GM19351 (cell line): ENCODE data around the gene RASSF5.

Source experiments
- ATAC-seq: cut with Tn5 transposase; IDR thresholded peaks from one replicate; pipeline ENCODE4 v1.9.1; 2021; ENCODE audit warnings: mild to moderate bottlenecking, moderate library complexity; ENCODE audit not compliant: unreplicated experiment

Gene RASSF5, protein sequence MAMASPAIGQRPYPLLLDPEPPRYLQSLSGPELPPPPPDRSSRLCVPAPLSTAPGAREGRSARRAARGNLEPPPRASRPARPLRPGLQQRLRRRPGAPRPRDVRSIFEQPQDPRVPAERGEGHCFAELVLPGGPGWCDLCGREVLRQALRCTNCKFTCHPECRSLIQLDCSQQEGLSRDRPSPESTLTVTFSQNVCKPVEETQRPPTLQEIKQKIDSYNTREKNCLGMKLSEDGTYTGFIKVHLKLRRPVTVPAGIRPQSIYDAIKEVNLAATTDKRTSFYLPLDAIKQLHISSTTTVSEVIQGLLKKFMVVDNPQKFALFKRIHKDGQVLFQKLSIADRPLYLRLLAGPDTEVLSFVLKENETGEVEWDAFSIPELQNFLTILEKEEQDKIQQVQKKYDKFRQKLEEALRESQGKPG

DNA sequence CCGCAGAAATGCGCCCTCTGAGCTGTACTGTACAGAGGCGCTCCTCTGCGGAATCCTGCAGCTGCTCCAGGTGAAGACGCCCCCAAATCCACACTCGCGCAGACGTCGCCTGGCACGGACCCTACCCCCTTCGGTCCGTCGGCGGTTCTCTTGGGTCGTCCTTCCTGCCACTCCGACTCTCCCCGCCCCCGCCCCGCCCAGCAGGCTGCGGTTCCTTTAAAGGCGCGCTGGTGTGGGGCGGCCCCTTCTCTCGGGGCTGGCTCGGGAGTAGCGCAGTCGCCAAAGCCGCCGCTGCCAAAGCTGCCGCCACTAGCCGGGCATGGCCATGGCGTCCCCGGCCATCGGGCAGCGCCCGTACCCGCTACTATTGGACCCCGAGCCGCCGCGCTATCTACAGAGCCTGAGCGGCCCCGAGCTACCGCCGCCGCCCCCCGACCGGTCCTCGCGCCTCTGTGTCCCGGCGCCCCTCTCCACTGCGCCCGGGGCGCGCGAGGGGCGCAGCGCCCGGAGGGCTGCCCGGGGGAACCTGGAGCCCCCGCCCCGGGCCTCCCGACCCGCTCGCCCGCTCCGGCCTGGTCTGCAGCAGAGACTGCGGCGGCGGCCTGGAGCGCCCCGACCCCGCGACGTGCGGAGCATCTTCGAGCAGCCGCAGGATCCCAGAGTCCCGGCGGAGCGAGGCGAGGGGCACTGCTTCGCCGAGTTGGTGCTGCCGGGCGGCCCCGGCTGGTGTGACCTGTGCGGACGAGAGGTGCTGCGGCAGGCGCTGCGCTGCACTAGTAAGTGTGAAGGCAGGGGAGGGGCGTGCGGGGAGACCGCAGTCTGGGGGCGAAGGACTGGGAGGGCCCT is at the start of gene RASSF5:
Gene RASSF5 (plus strand): TSS at position 248 of the 846 bp plus-strand sequence. CDS start 72 bp downstream, at position 320.
- ATAC-seq = peak; percentile 60

DNA sequence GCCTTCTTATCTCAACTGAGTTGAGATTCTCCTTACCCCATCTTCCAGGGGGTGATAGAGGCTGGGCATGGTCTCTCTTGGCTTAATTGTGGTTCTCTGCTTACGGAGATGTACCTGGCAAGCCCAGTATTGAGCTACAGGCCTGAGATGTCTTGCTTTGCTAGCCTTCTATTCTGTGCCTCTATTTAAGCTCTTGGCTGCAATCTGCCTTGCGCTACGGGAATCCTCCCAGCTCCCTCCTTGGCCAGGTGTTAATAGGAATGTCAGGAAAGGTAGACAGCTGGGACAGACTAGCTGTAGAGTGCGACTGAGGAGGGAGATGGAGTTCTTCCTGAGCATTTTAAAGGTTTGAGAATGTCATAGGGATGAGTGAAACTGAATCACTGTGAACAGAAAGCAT is 47.6 kb upstream of the RASSF5 start:
- no peak for ATAC-seq

DNA sequence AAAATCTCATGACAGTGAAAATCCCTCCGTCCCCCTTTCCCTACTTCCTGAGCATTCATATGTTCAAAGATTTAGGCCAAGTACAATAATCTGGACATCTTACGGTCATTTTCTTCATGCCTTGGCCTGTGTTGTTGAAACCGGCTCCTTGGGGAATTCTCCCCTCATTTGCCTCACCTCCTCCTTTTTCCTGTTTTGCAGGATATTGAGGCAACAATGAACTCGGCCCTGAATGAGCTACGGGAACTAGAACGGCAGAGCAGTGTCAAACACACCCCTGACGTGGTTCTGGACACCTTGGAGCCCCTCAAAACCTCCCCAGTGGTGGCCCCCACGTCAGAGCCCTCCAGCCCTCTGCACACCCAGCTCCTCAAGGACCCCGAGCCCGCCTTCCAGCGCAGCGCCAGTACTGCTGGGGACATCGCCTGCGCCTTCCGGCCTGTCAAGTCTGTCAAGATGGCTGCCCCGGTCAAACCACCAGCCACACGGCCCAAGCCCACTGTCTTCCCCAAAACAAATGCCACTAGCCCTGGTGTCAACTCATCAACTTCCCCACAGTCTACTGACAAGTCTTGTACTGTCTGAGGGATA is 46.4 kb upstream of the RASSF5 start:
- ATAC-seq = no peak

DNA sequence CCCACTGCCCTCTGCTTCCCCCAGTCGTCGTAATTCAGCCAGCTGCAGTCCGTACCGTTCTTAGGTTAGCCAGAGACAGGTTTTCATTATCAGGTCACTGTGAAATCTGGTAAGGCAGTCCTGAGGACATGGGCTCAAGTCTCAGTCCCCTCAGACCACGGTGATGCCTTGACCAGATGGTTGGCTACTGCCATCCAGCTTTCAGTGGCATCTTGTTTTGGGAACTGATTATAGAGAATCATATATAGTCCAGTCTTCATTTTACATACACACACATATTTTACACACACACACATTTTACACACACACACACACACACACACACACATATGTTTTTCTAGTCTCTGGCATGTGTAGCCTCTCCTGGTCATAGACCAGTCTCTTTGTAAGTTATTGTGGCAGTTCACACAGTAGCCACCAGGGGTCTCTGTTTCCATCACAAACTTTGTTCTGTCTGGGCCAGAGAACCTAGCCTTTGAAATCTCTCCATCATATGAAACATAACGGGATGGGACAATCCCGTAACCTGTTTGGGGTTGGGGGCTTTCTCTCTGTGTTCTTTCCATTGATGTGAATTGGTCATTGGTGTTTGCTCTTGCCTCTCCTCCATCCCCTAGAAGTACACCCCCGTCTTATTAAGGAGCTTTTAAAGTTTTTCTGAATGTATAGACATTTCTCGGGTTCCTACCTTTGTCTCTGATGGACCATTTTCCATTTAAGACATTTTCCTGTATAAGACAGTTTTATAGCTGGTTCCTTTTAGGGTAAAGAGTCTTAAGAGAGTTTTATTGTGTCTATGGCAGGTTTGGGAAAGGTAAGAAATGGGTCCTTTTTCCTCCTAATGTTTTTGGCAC is 45.5 kb upstream of the RASSF5 start:
- ATAC-seq = no peak

DNA sequence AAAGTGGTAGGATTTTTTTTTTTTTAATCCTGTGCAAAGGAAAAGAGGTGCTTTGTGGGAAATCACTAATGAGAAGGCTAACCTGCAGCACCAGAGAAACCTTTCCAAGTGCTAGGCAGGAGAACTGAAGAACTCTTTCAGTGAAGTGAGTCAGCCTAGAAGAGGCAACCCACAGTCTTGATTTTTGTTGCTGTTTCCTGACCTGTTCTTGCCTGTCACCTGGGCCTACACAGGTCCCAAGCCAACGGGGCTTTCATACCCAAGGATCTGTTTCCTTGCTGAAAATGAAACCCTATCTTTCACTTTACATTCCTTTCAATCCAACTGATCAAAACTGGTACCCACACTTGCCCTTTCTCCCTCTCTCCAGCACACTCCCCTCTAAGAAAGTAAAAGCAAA is 44.2 kb upstream of the RASSF5 start:
- ATAC-seq = no peak

DNA sequence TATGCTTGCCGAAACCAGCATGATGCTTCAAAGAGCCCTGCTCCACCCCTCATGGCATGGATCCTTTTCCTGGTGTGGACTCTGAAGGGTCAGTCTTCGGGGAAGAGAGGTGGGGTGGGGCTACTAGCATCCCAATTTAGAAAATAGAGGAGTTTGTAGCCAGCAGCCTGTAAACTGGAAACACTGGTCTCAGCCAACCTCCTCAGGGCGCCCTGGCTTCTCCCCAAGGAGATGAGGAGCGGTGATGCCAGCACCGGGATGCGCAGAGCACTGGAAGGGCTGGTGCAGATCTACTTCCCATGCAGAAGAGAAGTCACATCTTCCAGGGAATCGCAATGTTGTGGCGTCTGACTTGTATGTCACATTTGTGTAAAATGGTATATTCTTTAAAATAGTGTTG is 43.4 kb upstream of the RASSF5 start:
- no peak for ATAC-seq

DNA sequence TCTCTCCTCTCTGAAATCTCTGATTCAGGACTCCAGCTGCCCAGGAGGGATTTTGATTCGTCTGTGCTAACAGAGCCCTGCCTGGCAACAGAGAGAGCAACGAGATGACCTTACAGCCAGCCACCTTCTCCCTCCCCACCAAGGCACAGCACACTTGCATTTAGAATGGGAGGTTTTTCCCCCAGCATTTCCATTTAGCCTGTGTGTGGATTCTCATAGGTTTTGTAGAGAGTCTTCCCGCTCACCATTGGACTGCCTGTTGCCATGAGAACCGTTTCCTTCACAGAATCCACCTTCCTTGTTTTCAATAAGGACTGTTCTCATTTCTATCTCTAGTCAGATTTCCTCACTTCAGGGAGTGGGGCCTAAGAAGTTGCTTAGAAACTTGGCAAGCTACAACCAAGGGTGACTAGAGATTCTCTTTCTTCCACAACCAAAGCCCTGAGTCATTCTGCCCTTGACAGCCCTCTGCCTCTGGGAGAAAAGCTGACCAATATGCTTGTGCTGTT is 42.8 kb upstream of the RASSF5 start:
- no peak for ATAC-seq

DNA sequence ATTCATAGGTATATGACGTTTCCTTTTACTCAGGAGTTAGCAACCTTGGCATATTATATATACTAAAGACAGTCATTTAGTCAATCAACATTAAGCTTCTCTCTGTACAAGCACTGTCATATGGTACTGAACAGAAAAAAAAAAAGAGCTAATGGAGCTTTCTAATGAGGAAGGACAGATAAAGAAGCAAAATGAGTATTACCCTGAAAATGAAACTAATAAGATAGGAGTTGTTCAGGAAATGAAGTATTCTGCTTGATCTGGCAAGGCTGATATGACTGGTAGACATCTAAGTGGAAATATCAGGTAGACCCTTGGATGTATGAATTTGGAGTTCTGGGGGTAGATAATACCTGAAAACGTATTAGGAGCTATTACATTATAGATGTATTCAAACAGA is 41.4 kb upstream of the RASSF5 start:
- peak; percentile 29 for ATAC-seq

DNA sequence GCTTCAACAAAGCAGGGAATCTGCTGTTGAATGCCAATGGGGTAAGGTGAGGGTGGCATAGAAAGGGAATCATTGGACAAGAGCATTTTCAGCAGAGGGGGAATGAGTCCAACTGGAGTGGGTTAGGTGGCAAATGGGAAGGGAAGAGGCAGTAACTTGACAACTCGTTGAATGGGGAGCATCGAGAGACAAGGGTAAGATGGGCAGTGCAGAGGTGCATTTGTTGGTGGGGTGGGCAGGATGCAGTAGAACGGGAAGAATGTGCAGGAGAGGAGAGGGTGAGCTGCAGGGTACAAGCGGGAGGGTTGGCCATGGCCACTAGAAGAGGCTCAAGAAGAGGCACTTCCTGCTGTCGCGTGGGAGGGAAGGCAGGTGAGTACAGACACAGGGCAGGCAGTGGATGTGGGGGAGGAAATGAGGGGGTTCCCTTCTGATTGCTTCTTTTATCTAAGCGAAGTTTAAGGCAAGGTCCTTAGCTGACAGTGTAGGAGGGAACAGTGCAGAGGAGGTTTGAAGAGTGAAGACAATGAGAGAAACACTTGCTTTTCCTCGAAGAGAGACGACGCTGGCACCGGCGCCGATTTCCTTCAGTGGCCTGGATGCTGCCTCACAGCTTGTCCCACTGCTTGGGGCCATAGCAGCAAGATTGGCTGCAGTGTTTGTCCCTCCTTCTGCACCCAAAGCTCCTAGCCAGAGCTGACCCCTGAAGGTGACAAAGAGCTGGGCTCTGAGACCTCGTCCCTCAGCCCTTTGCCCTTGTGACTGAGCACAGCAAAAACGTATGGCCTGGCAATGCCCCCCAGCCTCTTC is 40.3 kb upstream of the RASSF5 start:
- ATAC-seq = no peak

DNA sequence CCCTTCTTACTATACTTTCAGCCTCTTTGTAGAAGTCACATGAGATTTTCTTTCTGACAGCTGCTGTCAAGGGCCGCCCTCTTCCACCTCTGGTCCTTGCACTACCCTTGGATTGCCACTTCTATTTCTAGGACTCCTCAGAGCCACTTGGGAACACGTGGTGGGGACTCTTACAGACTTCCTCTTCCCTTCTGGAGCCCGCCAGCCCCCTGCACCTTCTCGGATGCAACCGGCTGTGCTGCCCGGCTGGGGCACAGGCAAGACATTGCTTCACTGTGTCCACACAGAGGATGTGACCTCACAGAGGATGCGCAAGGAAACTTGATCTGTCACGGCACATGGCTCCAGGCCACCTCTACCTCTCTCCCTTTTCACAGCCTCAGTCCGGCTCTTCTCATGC is 39.4 kb upstream of the RASSF5 start:
- ATAC-seq = no peak

DNA sequence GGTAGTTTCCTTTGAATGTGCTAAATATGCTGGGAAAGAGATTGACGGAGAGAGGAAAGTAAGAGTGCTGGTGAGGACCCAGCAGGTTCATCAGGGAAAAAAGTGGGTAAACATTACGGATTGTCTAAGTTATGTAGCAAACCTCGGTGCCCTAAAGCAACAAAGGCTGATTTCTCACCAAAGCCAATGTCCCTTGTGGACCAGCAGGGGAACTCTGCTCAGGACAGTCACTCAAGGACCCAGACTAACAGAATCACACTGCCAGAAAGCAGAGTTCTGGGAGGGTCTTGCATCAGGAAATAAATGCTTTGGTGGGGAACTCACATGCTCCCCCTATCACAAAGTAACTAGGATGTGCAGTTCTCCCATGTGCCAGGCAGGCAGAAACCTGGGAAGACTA is 38.8 kb upstream of the RASSF5 start:
- ATAC-seq = no peak

DNA sequence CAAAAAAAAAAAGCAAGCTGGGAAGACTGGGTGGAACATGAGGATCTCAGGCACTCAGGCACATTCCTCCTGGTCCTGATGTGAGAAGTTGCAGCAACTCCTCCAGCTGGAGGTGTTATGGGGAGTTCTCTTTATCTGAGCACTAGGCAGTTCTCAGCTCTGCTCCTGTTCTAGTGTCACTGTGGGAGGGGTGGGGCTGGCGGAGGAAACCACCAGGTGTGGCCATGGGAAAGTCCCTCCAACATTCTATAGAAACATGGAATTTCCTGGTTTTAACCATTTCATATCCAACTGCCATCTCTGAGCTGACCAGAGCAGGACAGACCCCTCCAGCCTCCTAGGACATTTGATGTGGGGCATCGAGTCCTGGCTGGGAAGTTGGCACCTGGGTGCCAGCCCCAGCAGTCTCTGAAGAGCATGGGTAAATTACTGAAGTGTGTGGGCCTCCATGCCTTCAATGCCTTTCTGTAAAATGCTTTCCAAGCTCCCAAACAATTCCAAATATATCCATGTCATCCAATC is 37.9 kb upstream of the RASSF5 start:
- ATAC-seq = no peak

DNA sequence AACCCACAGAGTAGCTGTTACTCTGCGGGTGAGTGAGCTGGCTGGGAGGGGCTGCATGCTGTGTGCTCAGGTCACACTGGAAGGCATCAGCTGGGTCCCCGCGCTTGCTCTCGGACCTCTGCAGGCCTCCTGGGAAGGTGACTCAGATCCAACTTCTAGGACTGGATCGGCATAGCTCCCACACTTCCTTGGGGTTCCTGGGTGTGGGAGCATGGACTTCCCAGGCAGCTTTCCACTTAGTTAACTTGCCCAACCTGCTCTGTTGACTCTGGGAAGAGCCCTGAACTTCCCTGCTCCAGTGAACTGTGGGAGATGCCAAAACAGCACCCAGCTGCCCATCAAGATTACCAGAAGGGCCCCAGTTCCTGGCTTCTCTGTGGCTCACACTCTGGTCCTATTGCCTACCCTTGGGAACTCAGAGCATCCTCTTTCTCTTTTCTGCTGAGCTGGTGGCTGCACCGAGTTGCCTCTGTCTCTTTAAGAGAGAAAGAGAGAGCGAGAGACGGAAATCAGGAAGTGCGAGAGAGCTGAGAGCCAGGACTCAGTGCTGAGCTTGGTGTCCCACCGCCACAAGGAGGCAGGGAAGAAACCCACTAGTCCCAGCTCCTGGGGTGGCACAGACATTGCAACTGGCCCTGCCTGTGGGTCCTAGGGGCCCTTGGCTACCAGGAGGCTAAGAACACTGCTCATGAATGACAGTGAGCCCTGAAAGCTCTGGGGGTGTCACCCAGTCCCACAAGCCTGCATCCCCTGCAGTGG is 37.2 kb upstream of the RASSF5 start, which contains the start of gene IKBKE:
Gene IKBKE (plus strand): TSS at position 544 of the 759 bp plus-strand sequence. CDS start 2,752 bp downstream, outside the sequence.
- ATAC-seq = peak; percentile 55

DNA sequence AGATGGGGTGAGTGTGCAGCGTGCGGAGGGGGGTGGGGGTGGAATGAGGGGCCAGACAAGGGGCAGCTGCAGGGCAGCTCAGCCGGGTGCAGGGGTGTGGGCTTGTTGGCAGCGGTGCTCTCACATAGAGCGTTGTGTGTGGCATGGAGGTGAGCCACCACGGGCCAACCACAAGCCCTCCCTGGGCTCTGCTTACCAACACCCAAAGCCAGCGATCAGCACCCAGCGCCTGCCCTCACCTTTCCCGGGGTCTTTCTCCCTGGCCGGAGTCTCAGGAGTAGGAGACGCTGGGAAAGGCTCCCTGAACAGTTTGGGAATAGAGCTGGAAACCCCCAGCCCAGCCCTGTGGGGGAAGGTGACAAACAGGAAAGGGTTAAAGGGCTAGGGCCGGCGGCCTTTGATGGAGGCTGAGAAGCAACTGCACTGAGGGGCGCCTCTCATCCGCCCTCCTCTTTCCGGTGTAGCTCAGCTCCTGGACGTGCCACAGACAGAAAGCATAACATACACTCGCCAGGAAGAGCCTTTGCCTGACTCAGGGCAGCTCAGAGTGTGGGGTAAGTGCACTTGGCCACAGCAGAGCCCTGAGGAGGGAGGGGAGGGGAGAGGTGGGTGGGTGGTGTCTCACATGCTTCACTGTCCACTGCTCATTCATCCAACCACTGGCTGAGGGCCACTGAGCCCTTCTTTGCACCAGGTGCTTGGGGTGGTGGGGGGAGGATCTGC is 36.5 kb upstream of the RASSF5 start:
- peak; percentile 10 for ATAC-seq

DNA sequence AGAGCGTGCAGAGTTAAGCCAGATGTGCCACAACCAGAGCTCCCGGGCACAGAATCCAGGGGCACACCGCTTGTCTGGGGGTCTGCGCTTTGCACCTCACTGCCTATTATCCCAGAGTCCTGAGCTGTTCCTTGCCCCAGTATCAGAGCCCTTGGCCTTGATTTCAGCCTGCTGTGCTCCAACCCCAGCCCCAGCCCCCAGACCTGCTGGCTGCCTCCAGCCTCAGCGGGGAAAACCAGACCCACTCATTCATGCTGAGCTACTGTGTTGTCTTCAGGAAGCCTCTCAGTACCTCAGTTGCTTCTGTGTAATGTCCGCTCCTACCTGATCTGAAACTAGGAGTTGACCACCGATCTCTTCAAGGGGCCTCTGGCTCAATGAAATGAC is 35.9 kb upstream of the RASSF5 start:
- no peak for ATAC-seq

DNA sequence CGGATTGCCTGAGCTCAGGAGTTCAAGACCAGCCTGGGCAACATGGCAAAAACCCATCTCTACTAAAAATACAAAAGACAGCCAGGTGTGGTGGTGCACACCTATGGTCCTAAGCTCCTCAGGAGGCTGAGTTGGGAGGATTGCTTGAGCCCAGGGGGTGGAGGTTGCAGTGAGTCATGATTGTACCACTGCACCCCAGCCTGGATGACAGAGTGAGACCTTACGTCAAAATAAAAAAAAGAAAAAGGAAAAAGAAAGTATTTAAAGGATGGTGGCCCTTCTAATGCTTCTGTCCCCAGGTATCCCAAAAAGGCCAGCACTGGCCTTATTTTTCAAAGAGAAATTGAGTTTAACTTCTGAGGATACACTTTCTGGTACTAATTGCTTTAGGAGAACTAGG is 35.3 kb upstream of the RASSF5 start:
- ATAC-seq = no peak

DNA sequence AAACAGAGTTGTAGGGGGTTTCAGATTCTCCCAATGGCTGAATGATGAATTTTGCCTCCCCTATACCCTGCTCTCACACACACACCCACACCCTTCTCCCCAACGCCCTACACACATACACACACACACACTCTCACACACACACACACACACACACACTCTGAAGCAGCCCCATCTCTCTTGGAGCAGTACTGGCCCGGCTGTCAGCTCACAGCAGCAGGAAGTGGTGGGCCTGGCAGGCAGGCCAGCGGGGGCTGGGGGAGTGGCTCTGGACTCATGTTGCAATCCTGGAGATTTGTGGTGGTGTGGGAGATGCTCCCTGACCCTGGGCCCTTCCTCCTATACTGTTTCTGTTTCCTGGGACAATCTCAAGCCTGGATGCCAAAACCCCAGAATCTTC is 34.9 kb upstream of the RASSF5 start:
- ATAC-seq = no peak

DNA sequence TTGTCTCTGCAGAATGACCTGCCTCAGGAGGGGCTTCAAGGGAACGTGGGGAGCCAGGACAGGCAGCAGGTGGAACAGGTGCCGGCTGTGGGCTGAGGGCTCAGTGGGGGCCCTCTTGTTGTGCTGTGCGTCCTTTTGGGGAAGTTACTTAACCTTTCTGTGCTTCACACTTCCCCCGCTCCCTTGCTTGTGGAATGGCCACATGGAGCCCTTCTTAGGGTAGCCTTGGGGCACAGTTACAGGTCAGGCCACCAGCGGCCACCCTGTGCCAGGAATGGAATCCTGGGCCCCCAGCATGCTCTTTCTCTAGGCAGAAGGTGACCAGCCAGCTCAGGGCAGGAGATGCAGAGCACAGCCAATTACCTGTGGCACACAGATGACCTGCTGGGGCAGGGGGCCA is 34.4 kb upstream of the RASSF5 start:
- ATAC-seq = no peak
